Measurements from ENCODE around the gene FAM111A. TPM values are rescaled to one million over a fixed set of nuclear protein-coding genes. Genes with fewer than 3 reads are reported as not detected.

Gene FAM111A
- total and polyA plus RNA-seq, 12 donors: 13.5 to 92.5 (median 31.4) TPM

- WGBS, 4 donors: 76 to 88% (median 82%) methylated on average over 2 of the region's 2 CpGs
- Histone ChIP-seq H3K4me3 (no peak overlapping the region), H3K27ac (no peak overlapping the region), H3K9me3 (replicated peaks in 1 of 3) (no peaks in the 10 kb centered on the region), H3K27me3 (no peaks in the 10 kb centered on the region), H3K36me3 (replicated peaks in 1 of 2) (peaks cover 0 to 5% of the 10 kb centered on the region in 2 donors), H3K4me1 (replicated peaks in 1 of 2) (peaks cover 0 to 5% of the 10 kb centered on the region in 2 donors)
- intact Hi-C loops (cut with DNase I): loop anchor here in 1 of 2 donors (10.0 kb wide), 2 partner anchors 246 to 506 kb away; partner anchors contain the start of gene OR5A2
- TF ChIP-seq CTCF (IDR thresholded peaks at IDR 0.05): no peak
- TF ChIP-seq POLR2A (IDR thresholded peaks at IDR 0.05): no peak
- DNase-seq: no peak
These were observed 36.5 kb downstream of the FAM111A start for GRCh38 chr11:59179121-59179520.

GRCh38 chr11:59180168-59180776 is 37.6 kb downstream of the FAM111A start:
- TF ChIP-seq POLR2A (IDR thresholded peaks at IDR 0.05) (no peak), CTCF (IDR thresholded peaks at IDR 0.05) (no peak)
- Histone ChIP-seq H3K4me1 (replicated peaks in 1 of 2) (no peaks in the 10 kb centered on the region), H3K27ac (no peak overlapping the region)

GRCh38 chr11:59180907-59181306 is 38.3 kb downstream of the FAM111A start:
- WGBS, 4 donors: 87 to 96% (median 89%) methylated on average over 2 of the region's 2 CpGs
- no peak overlapping the region for H3K4me3 ChIP-seq
- H3K36me3 ChIP-seq (replicated peaks in 1 of 2): peaks cover 0 to 5% of the 10 kb centered on the region in 2 donors
- H3K27ac ChIP-seq: no peak overlapping the region
- no peak for DNase-seq
- H3K27me3 ChIP-seq: no peaks in the 10 kb centered on the region
- no peaks in the 10 kb centered on the region for H3K9me3 ChIP-seq (replicated peaks in 1 of 3)
- no peaks in the 10 kb centered on the region for H3K4me1 ChIP-seq (replicated peaks in 1 of 2)
- intact Hi-C loops (cut with DNase I): loop anchor here in 1 of 2 donors (10.0 kb wide), 1 partner anchor 104 kb away; no protein-coding TSS in a partner anchor
- no peak for TF ChIP-seq CTCF (IDR thresholded peaks at IDR 0.05)
- TF ChIP-seq POLR2A (IDR thresholded peaks at IDR 0.05): no peak

More at GRCh38 chr11:59180168-59180776, 37.6 kb downstream of the FAM111A start:
- intact Hi-C loops (cut with DNase I): loop anchor here in 1 of 2 donors (10.0 kb wide), 1 partner anchor 105 kb away; no protein-coding TSS in a partner anchor
- H3K36me3 ChIP-seq (replicated peaks in 1 of 2): peaks cover 0 to 5% of the 10 kb centered on the region in 2 donors
- no peaks in the 10 kb centered on the region for H3K27me3 ChIP-seq
- no peak for DNase-seq
- no peaks in the 10 kb centered on the region for H3K9me3 ChIP-seq (replicated peaks in 1 of 3)
- H3K4me3 ChIP-seq: no peak overlapping the region
- WGBS, 4 donors: 57 to 71% (median 61%) methylated on average over 2 of the region's 2 CpGs

GRCh38 chr11:59181746-59182456 is 39.2 kb downstream of the FAM111A start:
- H3K4me3 ChIP-seq: no peak overlapping the region
- no peaks in the 10 kb centered on the region for H3K27me3 ChIP-seq
- H3K36me3 ChIP-seq (replicated peaks in 1 of 2): peaks cover 0 to 5% of the 10 kb centered on the region in 2 donors
- WGBS, 4 donors: 89 to 93% (median 92%) methylated on average over 27 to 33 of the region's 33 CpGs
- no peak for DNase-seq
- intact Hi-C loops (cut with DNase I): loop anchor here in 1 of 2 donors (10.0 kb wide), 1 partner anchor 103 kb away; no protein-coding TSS in a partner anchor
- no peaks in the 10 kb centered on the region for H3K4me1 ChIP-seq (replicated peaks in 1 of 2)
- no peak for TF ChIP-seq CTCF (IDR thresholded peaks at IDR 0.05)
- TF ChIP-seq POLR2A (IDR thresholded peaks at IDR 0.05): no peak
- H3K9me3 ChIP-seq (replicated peaks in 1 of 3): no peaks in the 10 kb centered on the region
- H3K27ac ChIP-seq: no peak overlapping the region

Data from adrenal gland (tissue), 12 donors.